ENCODE results near the gene KCNIP1.
A peak's percentile ranks its signal among the peaks of the same experiment; 100 is the strongest.
"Not testable (repeated sequence)": the region's sequence is repeated elsewhere in the genome, so short reads cannot be mapped to it uniquely, and the experiment has no call there.

The KCNIP1 gene

DNA sequence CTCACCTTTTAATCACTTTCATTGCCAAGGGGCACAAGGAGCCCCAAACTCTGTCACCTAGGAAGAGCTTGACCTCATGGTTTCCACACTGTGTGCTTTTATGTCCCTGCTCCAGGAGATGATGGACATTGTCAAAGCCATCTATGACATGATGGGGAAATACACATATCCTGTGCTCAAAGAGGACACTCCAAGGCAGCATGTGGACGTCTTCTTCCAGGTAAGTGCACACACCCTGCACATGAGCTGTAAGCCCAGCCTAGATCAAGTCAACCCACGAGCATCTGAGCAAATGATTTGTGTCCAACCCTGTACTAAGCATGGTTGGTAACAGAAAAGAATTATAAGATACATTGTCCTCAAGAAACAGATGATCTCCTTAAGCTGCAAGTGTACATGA is 228.9 kb downstream of the KCNIP1 start:
- DNase-seq, result no peak

DNA sequence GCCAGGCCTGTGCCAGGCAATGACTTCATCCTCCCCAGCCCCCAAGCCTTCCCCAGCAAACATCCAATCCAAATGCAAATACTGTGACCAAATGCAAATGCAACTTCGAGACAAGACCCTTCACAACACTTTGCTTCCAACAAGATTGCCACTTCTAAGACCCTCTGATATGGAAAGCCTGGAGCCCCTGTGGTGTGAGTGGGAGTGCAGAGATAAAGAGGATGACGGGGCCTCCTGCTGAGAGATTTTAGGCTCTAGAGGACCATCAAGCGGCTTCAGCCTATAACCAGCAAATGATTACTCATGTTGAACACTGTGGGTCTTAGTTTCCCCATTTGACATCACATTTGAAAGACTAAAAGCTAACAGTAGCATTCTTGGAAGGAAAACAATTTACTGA is 233.1 kb downstream of the KCNIP1 start:
- DNase-seq, result no peak

DNA sequence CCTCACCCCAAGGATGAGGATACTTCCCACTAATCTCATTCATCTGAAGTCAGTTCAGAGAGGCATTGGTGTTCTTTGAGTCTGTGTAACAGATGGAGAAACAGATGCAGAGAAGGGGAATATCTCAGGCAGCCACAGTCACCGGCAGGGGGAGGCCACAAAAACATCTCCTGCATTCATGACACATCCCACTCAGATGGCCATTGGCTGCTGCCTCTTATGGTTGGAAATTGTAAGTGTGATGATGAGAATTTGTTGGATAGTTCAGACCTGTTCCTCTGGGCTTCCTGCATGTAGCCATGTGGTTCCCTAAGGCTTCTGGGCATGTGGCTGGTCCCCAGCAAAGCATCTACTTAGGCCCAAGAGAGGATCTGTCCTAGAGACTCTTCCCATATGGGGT is 233.8 kb downstream of the KCNIP1 start:
- no peak for DNase-seq

DNA sequence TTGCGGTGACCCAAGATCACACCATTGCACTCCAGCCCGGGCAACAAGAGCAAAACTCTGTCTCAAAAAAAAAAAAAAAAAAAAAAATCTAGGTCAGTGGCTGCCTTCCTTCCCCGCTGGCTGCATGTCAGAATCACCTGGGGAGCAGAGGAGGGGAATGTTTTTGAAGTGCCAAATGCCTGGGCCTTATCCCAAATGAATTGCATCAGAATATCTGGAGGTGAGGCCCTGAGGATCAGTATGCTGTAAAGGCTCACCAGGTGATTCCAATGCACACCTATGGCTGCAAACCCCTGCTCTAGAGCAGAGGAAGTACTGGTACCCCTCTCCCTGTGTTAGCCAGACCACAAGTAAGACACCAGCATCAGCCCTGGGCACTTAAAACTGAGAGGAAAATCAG is 235.0 kb downstream of the KCNIP1 start:
- DNase-seq, result no peak

DNA sequence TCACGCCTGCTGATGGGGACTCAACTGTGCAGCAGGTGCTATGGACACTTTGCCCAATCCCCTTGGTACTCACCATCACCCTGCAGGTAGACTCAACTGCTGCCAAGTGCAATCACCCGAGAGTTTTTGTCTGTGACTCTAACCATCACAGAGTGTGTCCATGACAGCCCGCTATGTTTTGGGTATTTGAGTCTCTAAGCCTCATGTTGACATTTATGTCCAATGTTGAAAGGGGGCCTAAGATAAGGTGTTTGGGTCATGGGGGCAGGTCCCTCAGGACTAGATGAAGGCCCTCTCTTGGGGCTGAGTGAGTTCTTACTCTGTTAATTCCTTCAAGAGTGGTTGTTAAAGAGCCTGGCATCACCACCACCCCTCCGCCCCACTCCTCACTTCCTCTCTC is 235.6 kb downstream of the KCNIP1 start:
- no peak for DNase-seq

DNA sequence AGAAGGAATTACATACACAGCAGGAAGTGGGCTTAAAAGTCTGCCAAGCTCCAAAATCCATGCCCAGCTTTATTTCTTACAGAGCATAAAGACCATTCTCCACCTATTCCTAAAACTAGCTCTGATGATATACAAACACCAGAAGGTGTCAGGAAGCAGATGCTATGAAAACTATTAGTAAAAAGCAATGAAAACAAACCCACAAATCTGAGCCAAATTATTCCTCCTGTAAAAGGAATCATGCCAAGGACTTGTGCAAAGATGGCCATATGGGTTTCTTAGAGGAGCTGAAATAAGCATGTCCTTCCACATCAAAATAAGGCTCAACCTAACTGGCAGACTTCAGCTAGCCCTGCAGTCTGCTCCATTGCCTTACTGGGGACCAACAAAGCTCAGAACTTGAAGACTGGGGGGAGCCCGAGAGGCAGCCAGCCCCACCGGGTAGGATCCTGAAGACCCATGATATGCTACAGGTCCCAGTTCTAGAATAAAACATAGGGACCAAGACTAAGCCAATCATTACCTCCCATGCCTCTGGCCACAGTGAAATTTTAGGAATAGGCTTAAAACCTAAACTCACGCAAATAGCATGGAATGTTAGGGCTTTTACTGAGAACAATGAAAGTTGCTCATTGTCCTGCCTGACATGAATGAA is 236.9 kb downstream of the KCNIP1 start:
- no peak for DNase-seq

DNA sequence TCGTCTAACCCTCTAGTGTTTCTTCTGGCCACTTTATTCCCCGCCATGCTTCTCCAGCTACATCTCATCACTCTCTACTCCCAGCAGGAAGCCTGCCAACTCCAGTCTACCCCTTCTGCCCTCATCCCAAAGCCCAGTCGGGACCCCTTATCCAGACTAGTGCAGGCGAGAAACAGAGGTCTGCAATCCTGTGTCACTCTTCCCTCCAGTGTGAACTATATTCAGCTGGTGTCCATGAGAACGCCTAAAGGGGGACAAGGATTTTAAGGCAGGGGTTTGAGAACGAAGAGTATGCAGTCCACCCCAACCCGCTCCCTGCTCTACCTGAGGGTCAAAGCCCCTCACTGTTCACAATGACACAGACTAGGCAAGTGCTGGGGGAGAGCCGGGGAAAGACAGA is 238.0 kb downstream of the KCNIP1 start:
- DNase-seq, result no peak

DNA sequence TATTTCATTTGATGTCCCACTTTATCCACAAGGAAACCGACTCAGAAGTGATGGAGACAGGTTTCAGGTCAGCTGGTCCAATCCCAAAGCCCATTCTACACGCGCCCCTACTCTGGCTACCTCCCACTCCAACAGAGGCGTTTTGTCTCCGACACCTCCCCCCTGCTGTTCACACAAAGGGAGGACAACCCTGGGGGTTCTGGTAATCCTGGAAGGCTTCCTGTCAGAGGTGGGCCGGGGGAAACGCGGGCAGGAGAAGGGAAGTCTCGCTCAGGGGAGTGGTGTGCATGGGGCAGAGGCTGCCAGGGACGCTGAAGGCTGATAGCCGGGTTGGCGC is 240.0 kb downstream of the KCNIP1 start:
- no peak for DNase-seq

DNA sequence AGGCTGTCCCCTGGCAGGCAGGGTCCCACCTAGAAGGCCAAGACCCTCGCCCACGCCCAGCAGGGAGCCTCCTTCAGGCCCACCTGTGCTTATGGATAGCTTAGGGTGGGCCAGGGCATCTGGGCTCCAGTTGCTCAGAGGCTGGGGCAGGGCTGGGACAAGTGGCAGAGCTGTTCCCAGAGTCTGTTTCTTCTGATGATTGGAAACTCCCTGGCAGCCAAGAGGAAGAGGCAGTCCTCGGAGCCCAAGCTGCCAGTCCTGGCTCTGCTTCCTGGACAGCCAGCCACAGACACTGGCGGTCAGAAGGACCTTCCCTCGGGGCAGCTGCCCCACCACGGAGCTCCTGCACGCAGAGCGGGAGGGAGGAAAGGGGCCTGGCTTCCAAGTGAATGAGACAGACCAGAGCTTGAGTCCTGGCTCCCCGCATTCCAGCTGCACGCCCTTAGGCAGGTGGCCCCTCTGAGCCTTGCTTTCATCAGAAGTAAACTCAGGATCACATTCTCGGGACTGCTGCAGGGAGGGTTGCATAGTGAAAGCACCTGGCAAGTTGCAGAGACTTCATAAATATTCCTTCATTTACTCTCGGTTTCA is 241.8 kb downstream of the KCNIP1 start:
- DNase-seq, result no peak

DNA sequence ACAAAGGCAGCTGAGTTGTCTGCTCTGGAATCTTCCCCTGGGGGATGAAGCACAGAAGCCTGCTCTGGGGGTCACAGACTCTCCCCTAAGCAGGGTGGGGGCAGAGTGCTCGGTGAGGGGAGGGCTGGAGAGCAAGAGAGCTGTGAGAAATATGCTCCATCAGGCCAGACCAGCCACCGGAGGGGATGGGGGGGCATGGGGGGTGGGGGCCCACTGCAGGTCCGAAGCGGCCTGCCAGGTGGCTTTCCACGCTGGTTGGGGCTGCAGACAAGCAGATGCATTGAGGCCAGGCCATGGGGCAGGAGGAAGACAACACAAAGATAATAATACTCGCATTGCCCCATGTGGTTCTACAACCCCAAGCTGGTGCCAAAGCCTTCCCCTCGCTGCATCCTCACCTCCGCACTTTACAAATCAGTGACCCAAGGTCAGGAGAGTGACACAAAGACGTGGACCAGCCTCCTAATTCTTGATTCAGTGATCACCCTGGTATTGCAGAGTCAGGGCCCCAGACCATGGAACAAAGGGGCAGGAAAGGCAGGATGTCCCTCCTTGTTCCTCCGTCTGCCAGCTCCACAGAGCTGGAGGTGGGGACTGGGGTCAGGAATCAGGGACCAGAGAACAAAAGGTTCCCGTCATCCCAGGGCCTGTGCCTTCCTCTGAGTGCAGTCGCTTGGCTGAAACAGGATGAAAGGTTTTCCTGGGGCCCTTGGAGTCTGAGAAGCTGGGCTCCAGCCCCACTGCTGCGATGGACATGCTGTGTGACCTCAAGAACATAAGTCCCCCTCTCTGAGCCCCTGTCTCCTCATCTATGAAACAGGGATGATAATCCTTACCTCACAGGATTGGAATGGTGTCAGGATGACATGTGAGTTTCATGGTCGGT is 242.5 kb downstream of the KCNIP1 start:
- DNase-seq, result no peak

DNA sequence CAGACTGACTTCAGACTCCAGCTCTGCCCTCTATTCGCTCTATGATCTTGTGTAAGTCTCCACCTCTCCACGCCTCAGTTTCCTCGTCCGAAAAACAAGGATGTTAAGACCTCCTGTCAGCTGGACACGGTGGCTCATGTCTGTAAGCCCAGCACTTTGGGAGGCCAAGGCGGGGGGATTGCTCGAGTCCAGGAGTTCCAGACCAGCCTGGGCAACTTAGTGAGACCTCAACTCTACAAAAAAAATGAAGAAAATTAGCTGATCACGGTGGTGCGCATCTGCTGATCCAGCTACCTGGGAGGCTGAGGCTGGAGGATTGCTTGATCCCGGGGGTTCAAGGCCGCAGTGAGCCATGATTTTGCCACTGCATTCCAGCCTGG is 243.1 kb downstream of the KCNIP1 start:
- DNase-seq, result no peak

DNA sequence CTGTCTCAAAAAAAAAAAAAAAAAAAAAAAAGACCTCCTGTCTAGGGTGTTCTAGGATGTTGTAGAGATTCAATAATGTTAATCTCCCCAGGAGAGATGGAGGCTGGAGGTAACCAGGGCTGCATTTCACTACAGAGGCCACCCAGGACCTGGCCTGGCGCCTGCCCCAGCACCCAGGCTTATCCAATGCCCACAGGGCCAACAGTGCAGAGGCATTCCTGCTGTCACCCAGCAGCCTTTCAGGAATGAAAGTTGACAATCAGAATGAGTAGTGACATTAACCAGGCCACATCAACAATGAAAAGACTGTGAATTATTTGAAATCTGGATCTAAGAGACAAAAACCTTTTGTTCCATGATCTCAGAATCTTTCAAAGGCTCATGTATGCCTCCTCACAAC is 243.5 kb downstream of the KCNIP1 start:
- DNase-seq, result no peak

DNA sequence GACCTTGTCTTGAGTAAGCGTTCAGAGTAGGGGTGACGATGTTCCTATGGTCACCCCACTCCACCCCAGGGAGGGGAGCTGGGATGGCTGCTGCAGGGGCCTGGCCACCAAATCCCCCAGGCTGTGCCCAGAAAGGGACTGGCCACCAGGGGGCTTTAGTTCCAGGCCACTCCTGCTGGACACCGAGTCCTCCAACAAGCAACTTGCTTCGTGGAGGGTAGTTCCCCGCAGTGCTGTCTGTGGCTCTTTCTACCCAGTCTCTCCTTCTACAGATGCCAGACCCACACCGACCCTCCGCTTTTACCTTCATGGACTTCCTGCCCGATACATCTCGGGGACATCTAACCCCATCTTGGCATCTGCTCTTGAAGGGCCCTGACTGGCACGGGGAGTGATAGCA is 244.0 kb downstream of the KCNIP1 start:
- no peak for DNase-seq

DNA sequence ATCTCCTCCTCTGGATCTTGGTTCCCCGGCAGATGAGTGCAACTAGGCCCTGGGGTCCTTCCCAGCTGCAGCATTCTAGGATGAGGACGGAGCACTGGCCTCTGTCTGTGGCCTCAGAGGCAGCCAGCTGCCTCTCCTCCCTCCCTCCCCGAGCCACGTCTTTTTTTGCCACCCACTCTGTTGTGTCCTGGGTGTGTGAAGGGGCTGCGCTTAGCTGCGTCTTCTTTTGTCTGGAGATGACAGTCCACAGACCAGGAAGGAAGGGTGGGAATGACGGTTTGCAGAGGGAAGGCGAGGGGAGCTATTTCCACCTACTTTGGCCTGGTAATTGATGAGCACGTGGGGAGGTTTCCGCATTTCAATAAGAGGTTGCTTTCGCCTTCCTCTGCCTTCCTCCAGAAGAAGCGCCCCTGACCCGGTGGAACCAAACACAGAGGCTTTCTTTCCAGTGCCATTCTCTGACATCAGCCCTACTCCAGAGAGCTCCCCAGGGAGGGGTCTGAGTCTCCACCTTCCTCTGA is 245.2 kb downstream of the KCNIP1 start:
- no peak for DNase-seq

DNA sequence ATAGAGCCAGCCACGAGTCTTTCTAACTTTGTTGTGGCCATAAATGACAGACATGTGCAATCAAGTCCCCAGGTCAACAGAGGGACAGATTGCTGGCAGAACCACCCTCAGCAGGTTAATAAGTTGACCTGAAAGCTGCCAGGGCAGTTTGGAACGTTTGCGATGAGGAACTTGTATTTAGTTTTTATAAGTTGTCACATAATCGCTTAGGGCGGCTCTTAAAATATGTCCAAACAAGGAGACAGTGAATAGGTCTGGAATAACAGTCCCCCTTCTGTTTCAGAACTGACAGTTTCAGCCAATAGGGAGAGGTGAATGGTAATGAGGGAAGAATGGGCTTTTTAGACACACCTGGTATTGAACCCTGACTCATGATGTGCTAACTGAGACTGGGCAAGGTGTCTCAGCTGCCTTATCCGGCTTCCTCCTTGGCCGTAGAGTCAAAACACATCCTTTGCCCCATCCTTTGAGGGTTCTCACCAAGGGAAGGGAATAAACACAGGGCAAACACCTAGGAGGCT is 246.2 kb downstream of the KCNIP1 start:
- DNase-seq, result no peak

DNA sequence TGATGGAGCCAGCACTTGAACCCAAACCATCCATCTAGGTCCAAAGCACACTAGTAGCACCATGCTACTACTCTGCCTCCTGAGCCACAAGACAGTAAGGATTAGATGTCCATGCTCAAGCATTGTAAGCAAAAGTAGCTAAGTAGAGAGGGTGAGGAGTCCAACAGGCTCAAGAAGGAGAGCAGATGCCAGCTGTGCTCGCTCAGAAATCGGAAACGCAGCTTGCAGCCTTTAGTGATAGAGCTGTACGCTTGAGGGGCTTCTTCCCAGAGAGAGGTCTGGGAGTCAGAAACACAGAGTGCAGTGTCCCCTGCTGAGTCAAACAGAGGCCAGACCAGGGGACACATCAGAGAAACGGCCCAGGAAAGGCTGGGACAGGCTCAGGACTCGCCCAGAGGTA is 247.0 kb downstream of the KCNIP1 start:
- DNase-seq, result no peak

DNA sequence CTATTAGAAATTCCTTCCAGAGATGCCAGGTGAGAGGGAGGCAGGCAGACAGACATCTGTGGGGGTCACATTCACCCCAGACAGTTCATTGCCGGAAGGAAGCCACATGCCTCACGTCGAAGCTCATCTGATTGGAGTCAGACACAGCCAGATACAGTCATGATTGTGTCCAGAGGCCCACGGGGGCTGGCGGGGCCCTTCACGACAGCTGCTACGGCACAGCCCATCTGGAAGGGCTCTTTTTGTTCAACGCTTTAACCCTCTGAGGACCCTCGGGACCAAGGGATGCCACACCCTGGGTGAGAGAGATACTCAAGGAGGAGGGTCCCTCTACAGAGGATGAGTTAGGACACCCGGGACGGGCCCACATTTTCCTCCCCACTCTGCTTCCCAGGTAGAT is 247.8 kb downstream of the KCNIP1 start:
- no peak for DNase-seq

DNA sequence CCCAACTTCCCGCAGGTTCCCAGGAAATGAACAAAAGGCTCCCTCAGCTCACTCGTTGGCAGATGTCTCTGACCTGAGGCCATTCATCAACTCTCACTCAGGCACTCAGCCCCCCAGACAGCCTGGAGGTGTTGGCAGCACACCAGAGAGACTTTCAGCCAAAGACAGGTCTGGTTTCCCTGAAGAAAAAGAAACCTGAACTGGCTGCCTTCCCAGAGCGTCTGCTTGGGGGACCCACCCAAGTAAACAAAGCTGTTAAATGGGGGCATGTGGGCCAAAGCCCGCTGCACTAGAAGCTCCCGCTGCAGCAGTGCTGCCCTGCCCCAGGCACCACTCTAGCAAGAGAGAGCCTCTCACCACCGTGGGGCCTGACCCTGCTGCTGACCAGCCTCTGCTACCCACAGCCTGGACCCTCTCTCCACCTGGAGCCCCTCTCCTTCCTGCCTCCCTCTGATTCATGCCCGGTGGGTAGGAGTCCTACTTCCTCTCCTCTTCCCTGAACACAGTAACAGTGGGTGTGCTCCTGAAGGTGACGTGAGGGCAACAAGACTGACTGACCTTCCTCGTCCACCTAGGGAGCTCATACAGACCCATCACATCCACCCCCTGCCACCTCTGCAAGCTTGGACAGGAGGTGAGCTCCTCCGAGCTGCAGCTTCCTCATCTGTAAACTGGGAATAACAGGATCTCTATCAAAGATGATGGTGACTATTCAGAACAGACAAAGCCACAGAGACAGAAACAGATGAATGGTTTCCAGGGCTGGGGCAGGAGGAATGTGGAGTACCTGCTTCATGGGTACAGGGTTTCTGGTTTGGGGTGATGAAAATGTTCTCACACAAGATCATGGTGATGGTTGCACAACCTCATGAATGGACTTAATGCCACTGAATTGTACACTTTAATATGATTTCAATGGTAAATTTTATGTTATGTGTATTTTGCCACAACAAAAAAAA is 248.7 kb downstream of the KCNIP1 start:
- peak; percentile 11 for DNase-seq

DNA sequence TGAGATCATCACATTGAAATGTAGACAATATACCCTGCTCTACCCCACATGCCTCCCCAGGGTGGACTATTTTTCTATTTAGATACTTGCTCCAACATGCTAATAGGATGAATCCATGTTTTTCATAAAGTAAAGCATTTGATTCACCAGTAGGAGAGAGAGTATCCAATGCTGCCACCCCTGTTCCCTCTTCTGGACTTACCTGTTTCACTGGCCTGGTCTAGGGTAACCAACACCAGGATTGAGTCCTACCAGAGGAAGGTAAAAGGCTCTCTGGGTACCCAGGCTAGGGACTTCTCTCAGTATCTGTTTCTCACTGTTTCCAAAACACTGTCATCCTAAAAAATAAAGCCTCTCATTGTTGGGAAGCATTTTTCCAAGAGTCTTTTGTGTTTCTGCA is 249.5 kb downstream of the KCNIP1 start:
- no peak for DNase-seq

DNA sequence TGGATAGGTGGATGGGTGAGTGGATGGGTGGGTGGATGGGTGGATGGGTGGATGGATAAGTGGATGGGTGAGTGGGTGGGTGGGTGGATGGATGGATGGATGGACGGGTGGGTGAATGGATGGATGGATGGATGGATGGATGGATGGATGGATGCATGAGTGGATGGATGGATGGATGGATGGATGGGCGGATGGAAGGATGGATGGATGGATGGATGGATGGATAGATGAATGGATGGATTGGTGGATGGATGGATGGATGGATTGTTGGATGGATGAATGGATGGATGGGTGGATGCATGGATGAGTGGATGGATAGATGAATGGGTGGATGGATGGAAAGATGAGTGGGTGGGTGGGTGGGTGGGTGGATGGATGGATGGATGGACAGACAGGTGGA is 250.7 kb downstream of the KCNIP1 start:
- not testable (repeated sequence) for DNase-seq

DNA sequence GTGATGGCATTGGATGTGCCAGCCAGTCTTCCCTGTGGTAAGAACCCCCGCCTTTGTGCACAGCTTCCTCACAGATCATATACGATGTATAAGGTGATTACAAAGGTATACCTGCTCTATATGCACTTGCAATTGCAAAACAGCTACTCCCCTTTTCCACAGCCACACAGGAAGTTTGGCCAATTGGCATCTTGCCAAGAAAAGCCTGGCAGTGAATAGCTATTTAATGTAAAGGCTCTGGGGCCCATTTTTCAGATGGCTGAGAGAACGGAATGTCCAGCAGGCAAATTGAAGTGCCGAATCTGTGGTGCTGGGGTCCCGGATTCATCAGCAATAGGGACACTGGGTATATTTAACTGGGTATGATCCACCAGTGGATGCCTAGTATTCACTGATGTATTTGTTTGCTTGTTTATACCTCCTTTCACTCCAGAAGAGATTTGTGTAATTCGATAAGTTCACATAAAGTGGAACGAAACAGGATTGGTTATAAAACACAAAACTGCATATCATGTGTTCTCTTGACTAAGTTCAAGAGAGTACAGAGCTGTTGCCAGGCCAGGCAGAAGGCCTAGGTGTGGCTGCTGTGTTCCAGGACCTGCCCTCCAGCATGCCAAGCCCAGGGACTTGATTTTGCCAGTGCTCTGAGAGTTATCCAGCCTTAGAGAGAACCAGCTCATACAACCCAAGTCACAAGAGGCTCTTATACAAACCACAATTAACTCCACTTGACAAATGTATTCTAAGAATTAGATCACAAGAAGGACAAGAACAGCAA is 252.0 kb downstream of the KCNIP1 start:
- peak; percentile 49 for DNase-seq

DNA sequence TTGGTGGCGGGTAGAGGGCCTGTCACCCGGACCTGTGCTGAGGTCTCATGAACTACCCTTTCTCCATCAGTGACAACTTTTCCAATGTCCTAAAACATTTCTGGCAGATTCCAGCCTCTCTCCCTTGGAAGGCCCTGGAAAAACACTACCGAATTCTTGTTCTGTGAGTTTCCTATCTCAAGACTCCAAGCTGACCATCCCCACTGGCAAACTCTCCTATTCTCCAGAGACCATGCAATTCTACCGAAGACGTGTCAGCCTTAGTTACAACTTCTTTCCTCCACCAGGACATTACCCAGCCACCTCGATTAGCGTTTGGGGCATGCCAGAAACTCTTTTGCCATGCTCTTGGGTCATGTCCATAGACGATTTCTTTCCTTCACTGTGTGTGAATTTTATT is 252.9 kb downstream of the KCNIP1 start:
- DNase-seq, result no peak
